CD4-positive, CD25-positive, alpha-beta regulatory T cell (primary cell): ENCODE results near the gene BLMH. TPM values are rescaled to one million over a fixed set of nuclear protein-coding genes. Genes with fewer than 3 reads are reported as not detected.

Experiments
- ATAC-seq, 2 donors: fragments of 150-1000 bp; cut with Tn5 transposase; one replicate each; pipeline ENCODE4 v1.10.0; 2021; ENCODE audit warnings: low read depth in 2 of 2, moderate number of reproducible peaks in 2 of 2, moderate library complexity in 1 of 2
- DNase-seq, 3 donors: peaks; one replicate each; pipeline versions ENCODE4 v3.0.0 to v3.0.0-alpha.2; 2012 to 2022; ENCODE audit warnings: mixed read lengths in 1 of 3
- H3K27ac ChIP-seq: one replicate; pipeline ENCODE4 v1.7.0; 2013; ENCODE audit warnings: mild to moderate bottlenecking, low read length; ENCODE audit not compliant: insufficient read depth, poor library complexity, severe bottlenecking
- H3K27me3 ChIP-seq: one replicate; pipeline ENCODE4 v1.7.0; 2013; ENCODE audit warnings: low read length; ENCODE audit not compliant: control insufficient read depth, insufficient read depth
- H3K36me3 ChIP-seq: one replicate; pipeline ENCODE4 v1.7.0; 2013; ENCODE audit warnings: mild to moderate bottlenecking, low read length, moderate library complexity; ENCODE audit not compliant: control insufficient read depth, insufficient read depth
- H3K4me1 ChIP-seq: 2 replicates; pipeline ENCODE4 v1.7.0; 2013; ENCODE audit warnings: mild to moderate bottlenecking, low read length; ENCODE audit not compliant: insufficient read depth, control insufficient read depth, poor library complexity, severe bottlenecking
- H3K4me3 ChIP-seq: one replicate; pipeline ENCODE4 v1.7.0; 2013; ENCODE audit warnings: low read depth, mild to moderate bottlenecking, low read length, moderate library complexity
- H3K9me3 ChIP-seq, 2 experiments: 1 replicate in 1 of 2; 2 replicates in 1 of 2; pipeline ENCODE4 v1.7.0; 2013; ENCODE audit warnings: low read length in 2 of 2, mild to moderate bottlenecking in 1 of 2, moderate library complexity in 1 of 2; ENCODE audit not compliant: control insufficient read depth in 2 of 2
- H3K27ac Mint-ChIP-seq, 3 donors: one replicate each; pipeline ENCODE4 v1.8.0; 2020 to 2022; ENCODE audit warnings: mild to moderate bottlenecking in 3 of 3, mixed read lengths in 3 of 3, moderate library complexity in 2 of 3
- H3K27me3 Mint-ChIP-seq: one replicate; pipeline ENCODE4 v1.8.0; 2022; ENCODE audit warnings: mild to moderate bottlenecking, mixed read lengths
- H3K36me3 Mint-ChIP-seq: one replicate; pipeline ENCODE4 v1.8.0; 2020; ENCODE audit warnings: mixed read lengths
- H3K4me1 Mint-ChIP-seq, 4 donors: one replicate each; pipeline ENCODE4 v1.8.0; 2020 to 2022; ENCODE audit warnings: mixed read lengths in 4 of 4, mild to moderate bottlenecking in 1 of 4
- H3K4me3 Mint-ChIP-seq, 4 donors: one replicate each; pipeline ENCODE4 v1.8.0; 2020 to 2022; ENCODE audit warnings: mild to moderate bottlenecking in 4 of 4, mixed read lengths in 4 of 4, moderate library complexity in 3 of 4
- H3K9me3 Mint-ChIP-seq, 7 donors: one replicate each; pipeline ENCODE4 v1.8.0; 2020 to 2022; ENCODE audit warnings: mixed read lengths in 7 of 7, mild to moderate bottlenecking in 3 of 7, moderate library complexity in 2 of 7
- polyA plus RNA-seq, 4 donors: library from polyadenylated mRNA; unstranded; fragments of 300-500 nt; fragmentation: Illumina TruSeq; gene quantifications; one replicate each; pipeline ENCODE4 v1.2.3, GENCODE V29; 2021
- total RNA-seq: library from RNA; stranded (reverse); gene quantifications from one replicate; pipeline ENCODE4 v1.2.3, GENCODE V29; 2022

The BLMH gene
- total and polyA plus RNA-seq, 5 donors from 2014 or later, result 16.7 to 30.0 (median 19.5) TPM

DNA sequence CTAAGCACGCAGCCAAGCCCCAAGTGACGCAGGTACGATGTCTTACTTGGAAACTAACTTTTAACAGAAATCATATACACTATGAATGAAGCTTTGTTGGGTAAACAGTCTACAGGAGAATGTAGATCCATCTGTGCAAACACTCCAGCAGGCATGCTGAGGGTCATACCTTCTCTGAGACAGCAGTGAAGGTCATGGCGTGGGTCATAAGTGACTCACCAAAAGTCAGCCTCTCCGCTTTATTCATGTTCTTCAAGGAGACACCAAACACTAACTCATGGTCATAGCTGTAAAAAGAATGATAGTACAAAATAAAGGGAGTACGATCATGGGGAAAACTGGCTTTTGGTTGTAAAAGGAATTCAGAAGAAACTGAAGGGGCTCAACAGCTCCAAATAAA is 20.6 kb downstream of the BLMH start:
- Mint-ChIP-seq H3K4me3 (no peak overlapping the region), H3K4me1 (peaks cover 0 to 9% (median 4%) of the 10 kb centered on the region in 4 donors), H3K27me3 (no peaks in the 10 kb centered on the region), H3K9me3 (no peaks in the 10 kb centered on the region), H3K36me3 (peaks cover 56% of the 10 kb centered on the region), H3K27ac (no peak overlapping the region)
- peaks cover 60% of the 10 kb centered on the region for H3K36me3 ChIP-seq
- H3K9me3 ChIP-seq, result no peaks in the 10 kb centered on the region
- no peak overlapping the region for H3K27ac ChIP-seq
- DNase-seq (no peak), ATAC-seq (no peak)
- no peaks in the 10 kb centered on the region for H3K27me3 ChIP-seq
- no peaks in the 10 kb centered on the region for H3K4me1 ChIP-seq
- no peak overlapping the region for H3K4me3 ChIP-seq

DNA sequence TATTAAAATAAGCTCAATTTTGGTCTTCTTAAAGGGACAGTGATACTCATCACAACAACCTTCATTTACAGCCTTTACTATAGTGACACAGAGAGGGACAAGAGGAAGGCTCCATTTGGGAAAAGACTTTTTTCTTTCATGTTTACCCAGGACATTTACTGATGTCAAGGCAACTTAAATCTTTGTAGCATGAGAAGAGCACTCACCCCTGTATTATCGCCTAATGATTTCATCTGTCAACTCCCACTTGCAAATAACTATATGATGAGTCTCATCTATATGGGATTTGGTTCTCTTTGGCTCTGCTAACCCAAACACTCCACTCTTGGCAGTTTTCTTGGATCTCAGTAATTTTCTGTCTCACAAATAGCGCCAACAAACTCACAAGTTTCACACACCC is 24.1 kb downstream of the BLMH start:
- H3K4me3 Mint-ChIP-seq, result no peak overlapping the region
- no peaks in the 10 kb centered on the region for H3K9me3 Mint-ChIP-seq
- Histone ChIP-seq H3K9me3 (no peaks in the 10 kb centered on the region), H3K27ac (no peak overlapping the region), H3K4me1 (no peaks in the 10 kb centered on the region), H3K36me3 (peaks cover 64% of the 10 kb centered on the region), H3K4me3 (no peak overlapping the region), H3K27me3 (no peaks in the 10 kb centered on the region)
- H3K27ac Mint-ChIP-seq, result peak overlapping the region in 1 of 3 donors; percentile 13
- no peak for ATAC-seq
- no peaks in the 10 kb centered on the region for H3K27me3 Mint-ChIP-seq
- H3K36me3 Mint-ChIP-seq, result peaks cover 46% of the 10 kb centered on the region
- no peak for DNase-seq
- H3K4me1 Mint-ChIP-seq, result peaks cover 0 to 13% (median 4%) of the 10 kb centered on the region in 4 donors

DNA sequence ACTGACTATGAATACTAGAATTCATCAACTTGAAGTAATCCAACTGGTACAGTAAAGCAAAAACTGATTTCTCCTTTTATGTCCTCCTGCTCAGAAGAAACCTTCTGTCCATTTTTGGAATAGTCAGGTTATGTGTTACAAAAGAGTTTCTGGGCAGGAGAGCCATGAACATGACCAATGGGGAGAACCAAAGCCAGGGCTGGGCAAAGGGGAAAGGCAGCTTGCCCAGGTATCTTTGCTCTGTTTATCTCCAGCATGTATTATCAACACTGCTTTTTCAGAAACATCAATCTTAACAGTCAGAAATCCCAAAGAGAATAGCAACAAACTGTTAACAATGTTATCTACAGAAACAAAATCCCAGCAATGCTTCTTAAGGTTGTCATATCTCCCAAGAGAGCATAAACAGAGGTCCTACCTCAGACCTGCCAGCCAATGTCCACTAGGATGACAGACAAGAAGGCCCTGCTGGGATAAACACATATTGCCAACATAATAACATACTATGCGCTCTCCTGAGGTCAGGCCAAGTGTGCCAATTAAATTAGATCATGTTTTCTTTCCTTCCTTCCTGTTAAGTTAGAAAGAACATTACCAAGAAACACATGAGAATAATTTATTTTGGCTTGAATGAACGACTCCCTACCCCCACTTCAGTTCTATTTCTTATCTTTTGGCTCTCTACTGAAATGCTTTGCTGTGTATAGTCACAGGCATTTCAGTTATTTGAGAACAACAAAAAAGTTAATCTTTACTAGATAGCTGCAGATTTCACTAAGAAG is 28.0 kb downstream of the BLMH start:
- Mint-ChIP-seq H3K27me3 (no peaks in the 10 kb centered on the region), H3K4me3 (no peak overlapping the region), H3K9me3 (no peaks in the 10 kb centered on the region), H3K36me3 (peaks cover 40% of the 10 kb centered on the region), H3K4me1 (peaks cover 0 to 13% (median 4%) of the 10 kb centered on the region in 4 donors), H3K27ac (no peak overlapping the region)
- H3K27me3 ChIP-seq, result no peaks in the 10 kb centered on the region
- H3K4me3 ChIP-seq, result no peak overlapping the region
- DNase-seq (no peak), ATAC-seq (no peak)
- peaks cover 60% of the 10 kb centered on the region for H3K36me3 ChIP-seq
- no peaks in the 10 kb centered on the region for H3K4me1 ChIP-seq
- no peaks in the 10 kb centered on the region for H3K9me3 ChIP-seq
- H3K27ac ChIP-seq, result no peak overlapping the region

DNA sequence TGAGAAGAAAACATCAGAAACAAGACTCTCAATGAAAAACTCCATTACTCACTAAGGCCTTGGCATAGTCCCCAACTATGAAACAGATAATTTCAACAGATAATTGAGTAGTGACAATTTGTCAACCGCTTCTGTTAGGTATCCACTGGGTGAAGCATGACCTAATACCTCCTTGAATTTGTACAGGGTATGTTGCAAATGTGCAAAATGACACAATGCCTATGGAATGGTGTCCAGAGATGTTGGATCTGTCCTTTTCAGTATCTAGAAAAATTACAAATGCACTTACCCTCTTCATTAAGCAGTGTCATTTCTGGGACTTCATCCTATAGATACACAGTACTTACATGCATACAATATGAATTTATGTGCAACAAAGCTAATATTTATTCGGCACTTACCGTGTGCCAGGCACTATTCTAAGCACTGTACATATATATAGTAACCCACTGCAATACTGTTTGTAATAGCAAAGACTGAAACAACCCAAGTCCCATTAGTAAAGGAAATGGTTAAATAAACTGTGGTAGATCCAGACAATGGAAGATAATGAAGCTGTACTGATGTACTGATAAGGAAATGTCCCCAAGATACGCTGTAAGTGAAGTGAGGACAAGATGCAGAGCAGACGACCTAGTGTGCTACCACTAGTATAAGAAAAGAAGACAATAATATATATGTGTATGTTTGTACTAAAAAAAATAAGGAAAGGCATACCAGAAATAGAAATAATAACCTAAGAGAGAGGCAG is 34.8 kb downstream of the BLMH start:
- peaks cover 0 to 6% (median 4%) of the 10 kb centered on the region in 4 donors for H3K4me1 Mint-ChIP-seq
- no peaks in the 10 kb centered on the region for H3K9me3 ChIP-seq
- no peaks in the 10 kb centered on the region for H3K27me3 Mint-ChIP-seq
- ATAC-seq, result no peak
- H3K4me1 ChIP-seq, result no peaks in the 10 kb centered on the region
- peaks cover 24% of the 10 kb centered on the region for H3K36me3 Mint-ChIP-seq
- H3K27ac ChIP-seq, result no peak overlapping the region
- no peak for DNase-seq
- peaks cover 45% of the 10 kb centered on the region for H3K36me3 ChIP-seq
- H3K27ac Mint-ChIP-seq, result no peak overlapping the region
- H3K4me3 Mint-ChIP-seq, result no peak overlapping the region
- no peaks in the 10 kb centered on the region for H3K27me3 ChIP-seq
- no peaks in the 10 kb centered on the region for H3K9me3 Mint-ChIP-seq
- H3K4me3 ChIP-seq, result no peak overlapping the region

- Mint-ChIP-seq H3K27me3 (no peaks in the 10 kb centered on the region), H3K36me3 (peaks cover 36% of the 10 kb centered on the region), H3K9me3 (no peaks in the 10 kb centered on the region), H3K27ac (no peak overlapping the region), H3K4me1 (peaks cover 0 to 6% (median 4%) of the 10 kb centered on the region in 4 donors), H3K4me3 (no peak overlapping the region)
- ATAC-seq (no peak), DNase-seq (no peak)
- Histone ChIP-seq H3K36me3 (peaks cover 38% of the 10 kb centered on the region), H3K27ac (no peak overlapping the region), H3K4me3 (no peak overlapping the region), H3K9me3 (no peaks in the 10 kb centered on the region), H3K4me1 (no peaks in the 10 kb centered on the region), H3K27me3 (no peaks in the 10 kb centered on the region)
Observed at GRCh38 chr17:30254150-30254549, 37.6 kb downstream of the BLMH start.

DNA sequence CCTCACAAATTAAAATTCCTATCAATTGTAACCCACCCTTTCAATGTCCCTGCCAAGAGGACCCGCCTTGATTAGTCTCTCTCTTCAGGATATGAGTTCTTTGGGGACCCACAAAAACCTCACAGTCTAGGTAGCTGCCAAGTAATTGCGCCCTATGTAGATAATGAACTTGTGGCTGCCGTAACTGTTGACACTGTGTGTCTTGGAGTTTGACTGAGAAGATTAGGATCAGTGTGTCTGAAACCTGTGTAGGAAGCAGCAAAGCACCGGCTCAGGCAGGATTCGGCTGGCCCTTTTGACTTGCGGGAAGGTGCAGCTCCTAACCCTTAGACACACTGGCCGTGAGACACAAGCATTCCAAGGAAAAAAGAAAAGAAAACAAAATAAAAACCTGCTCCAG is 38.4 kb downstream of the BLMH start:
- Mint-ChIP-seq H3K4me3 (no peak overlapping the region), H3K9me3 (no peaks in the 10 kb centered on the region), H3K36me3 (peaks cover 38% of the 10 kb centered on the region), H3K4me1 (peaks cover 0 to 6% (median 2%) of the 10 kb centered on the region in 4 donors), H3K27me3 (no peaks in the 10 kb centered on the region), H3K27ac (peak overlapping the region in 2 of 3 donors; percentile 50 to 57)
- no peak for DNase-seq
- Histone ChIP-seq H3K4me3 (no peak overlapping the region), H3K27me3 (no peaks in the 10 kb centered on the region), H3K9me3 (no peaks in the 10 kb centered on the region), H3K4me1 (no peaks in the 10 kb centered on the region), H3K36me3 (peaks cover 39% of the 10 kb centered on the region), H3K27ac (no peak overlapping the region)
- no peak for ATAC-seq

- no peaks in the 10 kb centered on the region for H3K9me3 ChIP-seq
- no peaks in the 10 kb centered on the region for H3K4me1 ChIP-seq
- H3K36me3 Mint-ChIP-seq, result peaks cover 48% of the 10 kb centered on the region
Observed at GRCh38 chr17:30251931-30252330, 39.8 kb downstream of the BLMH start.

More at GRCh38 chr17:30251931-30252330, 39.8 kb downstream of the BLMH start:
- peaks cover 0 to 2% (median 0%) of the 10 kb centered on the region in 4 donors for H3K4me1 Mint-ChIP-seq
- no peak for DNase-seq
- Histone ChIP-seq H3K4me3 (no peak overlapping the region), H3K27ac (no peak overlapping the region), H3K36me3 (peaks cover 41% of the 10 kb centered on the region), H3K27me3 (no peaks in the 10 kb centered on the region)
- H3K27ac Mint-ChIP-seq, result no peak overlapping the region
- no peak for ATAC-seq
- H3K9me3 Mint-ChIP-seq, result no peaks in the 10 kb centered on the region
- H3K27me3 Mint-ChIP-seq, result no peaks in the 10 kb centered on the region
- H3K4me3 Mint-ChIP-seq, result no peak overlapping the region
